ENCODE results near the gene TGFBR2.

DNA sequence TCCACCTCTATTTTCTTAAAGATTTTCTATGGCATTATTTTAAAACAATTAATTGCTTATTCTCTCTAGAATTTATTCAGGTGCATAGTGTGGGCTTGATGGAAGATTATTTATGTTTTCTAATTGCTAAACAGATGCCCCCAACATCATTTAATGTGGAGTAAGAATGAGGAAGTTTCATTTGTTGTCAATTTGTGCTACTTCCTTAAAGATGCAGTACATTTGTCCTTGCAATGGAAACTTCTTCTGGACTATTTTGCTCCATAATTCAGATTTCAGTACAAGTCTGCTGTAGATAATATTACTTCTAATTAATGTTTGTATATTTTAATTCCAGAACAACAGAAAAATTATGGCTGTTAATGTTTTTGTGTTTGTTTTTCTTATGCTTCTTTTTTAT is 104.8 kb downstream of the TGFBR2 start:
- TF ChIP-seq SIN3A (IDR thresholded peaks at IDR 0.05; ENCODE audit: low read depth, low read length) (no peak), CREM (IDR thresholded peaks at IDR 0.05; ENCODE audit: low read depth) (no peak), MTA2 (IDR thresholded peaks at IDR 0.05; ENCODE audit: low read depth) (no peak), ESRRA (IDR thresholded peaks at IDR 0.05; ENCODE audit: low read length) (no peak), ZNF274 (IDR thresholded peaks at IDR 0.05; ENCODE audit: insufficient read depth, insufficient read length) (no peak), TCF12 (IDR thresholded peaks at IDR 0.05; ENCODE audit: low read depth, low read length) (no peak), RFX5 (IDR thresholded peaks at IDR 0.05; ENCODE audit: low read depth, low read length) (no peak)
- TF ChIP-seq, protein P1, sequence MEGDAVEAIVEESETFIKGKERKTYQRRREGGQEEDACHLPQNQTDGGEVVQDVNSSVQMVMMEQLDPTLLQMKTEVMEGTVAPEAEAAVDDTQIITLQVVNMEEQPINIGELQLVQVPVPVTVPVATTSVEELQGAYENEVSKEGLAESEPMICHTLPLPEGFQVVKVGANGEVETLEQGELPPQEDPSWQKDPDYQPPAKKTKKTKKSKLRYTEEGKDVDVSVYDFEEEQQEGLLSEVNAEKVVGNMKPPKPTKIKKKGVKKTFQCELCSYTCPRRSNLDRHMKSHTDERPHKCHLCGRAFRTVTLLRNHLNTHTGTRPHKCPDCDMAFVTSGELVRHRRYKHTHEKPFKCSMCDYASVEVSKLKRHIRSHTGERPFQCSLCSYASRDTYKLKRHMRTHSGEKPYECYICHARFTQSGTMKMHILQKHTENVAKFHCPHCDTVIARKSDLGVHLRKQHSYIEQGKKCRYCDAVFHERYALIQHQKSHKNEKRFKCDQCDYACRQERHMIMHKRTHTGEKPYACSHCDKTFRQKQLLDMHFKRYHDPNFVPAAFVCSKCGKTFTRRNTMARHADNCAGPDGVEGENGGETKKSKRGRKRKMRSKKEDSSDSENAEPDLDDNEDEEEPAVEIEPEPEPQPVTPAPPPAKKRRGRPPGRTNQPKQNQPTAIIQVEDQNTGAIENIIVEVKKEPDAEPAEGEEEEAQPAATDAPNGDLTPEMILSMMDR (IDR thresholded peaks at IDR 0.05 in 2 of 3, conservative IDR thresholded peaks at IDR 0.05 in 1 of 3; ENCODE audit: control insufficient read depth in 2 of 3, extremely low read depth in 1 of 3, insufficient read depth in 1 of 3, low read depth in 3 of 3, low read length in 3 of 3), result no peak
